ENCODE results near the gene PLK3. TPM values are rescaled to one million over a fixed set of nuclear protein-coding genes. Genes with fewer than 3 reads are reported as not detected.

Gene PLK3
- total and polyA plus RNA-seq, 10 of the 15 experiments (the other 5 are each of a cell fraction or from before 2014, with no cell fraction given): 1.5 to 23.2 (median 12.1) TPM

DNA sequence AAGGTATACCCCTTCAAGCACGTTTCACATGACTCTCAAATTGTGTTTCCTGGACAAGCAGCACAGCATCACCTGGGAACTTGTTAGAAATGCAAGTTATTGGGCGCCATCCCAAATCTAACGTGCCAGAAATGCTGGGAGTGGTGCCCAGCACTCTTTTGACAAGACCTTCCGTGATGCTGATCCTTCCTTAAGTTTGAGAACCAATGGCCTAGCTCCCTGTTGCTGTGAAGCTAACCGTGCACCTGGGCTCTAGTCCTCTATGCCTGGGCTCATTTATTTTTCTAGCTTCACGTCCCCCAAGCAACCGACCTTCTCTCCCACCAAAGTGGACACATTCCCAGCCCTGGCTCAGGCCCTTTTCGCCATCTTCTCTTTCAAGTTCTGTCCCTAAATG is 16.5 kb upstream of the PLK3 start:
- H3K4me2 ChIP-seq (ENCODE audit: control insufficient read depth, insufficient read depth): peak overlapping the region; percentile 95
- POLR2A ChIA-PET: interaction anchor here (0.6 to 3.0 kb wide), 11 partner anchors 9 to 522 kb away, joined by 3 to 29 read pairs (median 4); partner anchors contain the start of genes RNU5D-1, RPS8 and UROD
- peak overlapping the region; percentile 69 for H3K9ac ChIP-seq (ENCODE audit: control insufficient read depth, insufficient read depth, low read length)

More for the DNA sequence above, 16.5 kb upstream of the PLK3 start:
- no peak for DNase-seq (ENCODE audit: low read depth, low spot score)
- intact Hi-C loops (cut with micrococcal nuclease; ENCODE audit: unreplicated experiment) (no loop called here), in situ Hi-C loops (cut with MboI) (no loop called here)
- peak overlapping the region; percentile 46 for H3K27ac ChIP-seq (ENCODE audit: control insufficient read depth, insufficient read depth)
- RAD21 ChIA-PET (ENCODE audit: unreplicated experiment): interaction anchor here (0.6 to 2.8 kb wide), 8 partner anchors 9 to 340 kb away, joined by 3 to 11 read pairs (median 4); partner anchors contain the start of genes HECTD3, RNU5D-1, RPS8 and UROD
- no peaks in the 10 kb centered on the region for H3K27me3 ChIP-seq (replicated peaks in 1 of 2; ENCODE audit: control insufficient read depth in 2 of 2, insufficient read depth in 2 of 2, low read length in 1 of 2)
- no peaks in the 10 kb centered on the region for H3K9me3 ChIP-seq (replicated peaks; ENCODE audit: control insufficient read depth, insufficient read depth, low read length)
- peak overlapping the region; percentile 63 for H3K4me3 ChIP-seq
- 6% methylated on average over 8 of the region's 8 CpGs for WGBS (ENCODE audit: insufficient coverage, insufficient replicate concordance, low lambda C conversion rate, missing lambda C conversion rate)
- CTCF ChIA-PET: interaction anchor here (0.9 to 5.2 kb wide), 11 partner anchors 8 to 228 kb away, joined by 3 to 40 read pairs (median 5); partner anchors contain the start of genes BTBD19, PLK3, RNU5D-1 and RPS8
- FAIRE-seq: no peak
- ATAC-seq: no peak
- peaks cover 2% of the 10 kb centered on the region; the same call in 1 of the 2 replicates for H4K20me1 ChIP-seq (ENCODE audit: control insufficient read depth, insufficient read depth)
- peaks cover 0 to 14% of the 10 kb centered on the region in 2 experiments; a peak in 3 of 4 replicates for H3K36me3 ChIP-seq (ENCODE audit: control insufficient read depth in 2 of 2, insufficient read depth in 2 of 2, low read length in 1 of 2)
- TF ChIP-seq, protein P1, sequence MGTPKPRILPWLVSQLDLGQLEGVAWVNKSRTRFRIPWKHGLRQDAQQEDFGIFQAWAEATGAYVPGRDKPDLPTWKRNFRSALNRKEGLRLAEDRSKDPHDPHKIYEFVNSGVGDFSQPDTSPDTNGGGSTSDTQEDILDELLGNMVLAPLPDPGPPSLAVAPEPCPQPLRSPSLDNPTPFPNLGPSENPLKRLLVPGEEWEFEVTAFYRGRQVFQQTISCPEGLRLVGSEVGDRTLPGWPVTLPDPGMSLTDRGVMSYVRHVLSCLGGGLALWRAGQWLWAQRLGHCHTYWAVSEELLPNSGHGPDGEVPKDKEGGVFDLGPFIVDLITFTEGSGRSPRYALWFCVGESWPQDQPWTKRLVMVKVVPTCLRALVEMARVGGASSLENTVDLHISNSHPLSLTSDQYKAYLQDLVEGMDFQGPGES (IDR thresholded peaks at IDR 0.05): no peak
- TF ChIP-seq, protein P2, sequence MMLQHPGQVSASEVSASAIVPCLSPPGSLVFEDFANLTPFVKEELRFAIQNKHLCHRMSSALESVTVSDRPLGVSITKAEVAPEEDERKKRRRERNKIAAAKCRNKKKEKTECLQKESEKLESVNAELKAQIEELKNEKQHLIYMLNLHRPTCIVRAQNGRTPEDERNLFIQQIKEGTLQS (IDR thresholded peaks at IDR 0.05; ENCODE audit: borderline replicate concordance, extremely low read depth, low read depth, low read length): no peak
- TF ChIP-seq RELA (IDR thresholded peaks at IDR 0.05; ENCODE audit: borderline replicate concordance, partially characterized antibody) (no peak), YBX1 (IDR thresholded peaks at IDR 0.05) (no peak), GABPA (IDR thresholded peaks at IDR 0.05; ENCODE audit: low read depth) (no peak), TCF12 (IDR thresholded peaks at IDR 0.05; ENCODE audit: low read depth, low read length) (no peak), STAT3 (IDR thresholded peaks at IDR 0.05; ENCODE audit: low read depth, low read length) (no peak), MEF2A (IDR thresholded peaks at IDR 0.05; ENCODE audit: insufficient read depth, low read depth, low read length) (no peak), EGR1 (IDR thresholded peaks at IDR 0.05; ENCODE audit: borderline replicate concordance in 1 of 2, low read depth in 2 of 2, low read length in 2 of 2) (no peak)
- TF ChIP-seq, protein P3, sequence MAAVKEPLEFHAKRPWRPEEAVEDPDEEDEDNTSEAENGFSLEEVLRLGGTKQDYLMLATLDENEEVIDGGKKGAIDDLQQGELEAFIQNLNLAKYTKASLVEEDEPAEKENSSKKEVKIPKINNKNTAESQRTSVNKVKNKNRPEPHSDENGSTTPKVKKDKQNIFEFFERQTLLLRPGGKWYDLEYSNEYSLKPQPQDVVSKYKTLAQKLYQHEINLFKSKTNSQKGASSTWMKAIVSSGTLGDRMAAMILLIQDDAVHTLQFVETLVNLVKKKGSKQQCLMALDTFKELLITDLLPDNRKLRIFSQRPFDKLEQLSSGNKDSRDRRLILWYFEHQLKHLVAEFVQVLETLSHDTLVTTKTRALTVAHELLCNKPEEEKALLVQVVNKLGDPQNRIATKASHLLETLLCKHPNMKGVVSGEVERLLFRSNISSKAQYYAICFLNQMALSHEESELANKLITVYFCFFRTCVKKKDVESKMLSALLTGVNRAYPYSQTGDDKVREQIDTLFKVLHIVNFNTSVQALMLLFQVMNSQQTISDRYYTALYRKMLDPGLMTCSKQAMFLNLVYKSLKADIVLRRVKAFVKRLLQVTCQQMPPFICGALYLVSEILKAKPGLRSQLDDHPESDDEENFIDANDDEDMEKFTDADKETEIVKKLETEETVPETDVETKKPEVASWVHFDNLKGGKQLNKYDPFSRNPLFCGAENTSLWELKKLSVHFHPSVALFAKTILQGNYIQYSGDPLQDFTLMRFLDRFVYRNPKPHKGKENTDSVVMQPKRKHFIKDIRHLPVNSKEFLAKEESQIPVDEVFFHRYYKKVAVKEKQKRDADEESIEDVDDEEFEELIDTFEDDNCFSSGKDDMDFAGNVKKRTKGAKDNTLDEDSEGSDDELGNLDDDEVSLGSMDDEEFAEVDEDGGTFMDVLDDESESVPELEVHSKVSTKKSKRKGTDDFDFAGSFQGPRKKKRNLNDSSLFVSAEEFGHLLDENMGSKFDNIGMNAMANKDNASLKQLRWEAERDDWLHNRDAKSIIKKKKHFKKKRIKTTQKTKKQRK (IDR thresholded peaks at IDR 0.05; ENCODE audit: low read depth, low read length): no peak
- TF ChIP-seq, protein P4, sequence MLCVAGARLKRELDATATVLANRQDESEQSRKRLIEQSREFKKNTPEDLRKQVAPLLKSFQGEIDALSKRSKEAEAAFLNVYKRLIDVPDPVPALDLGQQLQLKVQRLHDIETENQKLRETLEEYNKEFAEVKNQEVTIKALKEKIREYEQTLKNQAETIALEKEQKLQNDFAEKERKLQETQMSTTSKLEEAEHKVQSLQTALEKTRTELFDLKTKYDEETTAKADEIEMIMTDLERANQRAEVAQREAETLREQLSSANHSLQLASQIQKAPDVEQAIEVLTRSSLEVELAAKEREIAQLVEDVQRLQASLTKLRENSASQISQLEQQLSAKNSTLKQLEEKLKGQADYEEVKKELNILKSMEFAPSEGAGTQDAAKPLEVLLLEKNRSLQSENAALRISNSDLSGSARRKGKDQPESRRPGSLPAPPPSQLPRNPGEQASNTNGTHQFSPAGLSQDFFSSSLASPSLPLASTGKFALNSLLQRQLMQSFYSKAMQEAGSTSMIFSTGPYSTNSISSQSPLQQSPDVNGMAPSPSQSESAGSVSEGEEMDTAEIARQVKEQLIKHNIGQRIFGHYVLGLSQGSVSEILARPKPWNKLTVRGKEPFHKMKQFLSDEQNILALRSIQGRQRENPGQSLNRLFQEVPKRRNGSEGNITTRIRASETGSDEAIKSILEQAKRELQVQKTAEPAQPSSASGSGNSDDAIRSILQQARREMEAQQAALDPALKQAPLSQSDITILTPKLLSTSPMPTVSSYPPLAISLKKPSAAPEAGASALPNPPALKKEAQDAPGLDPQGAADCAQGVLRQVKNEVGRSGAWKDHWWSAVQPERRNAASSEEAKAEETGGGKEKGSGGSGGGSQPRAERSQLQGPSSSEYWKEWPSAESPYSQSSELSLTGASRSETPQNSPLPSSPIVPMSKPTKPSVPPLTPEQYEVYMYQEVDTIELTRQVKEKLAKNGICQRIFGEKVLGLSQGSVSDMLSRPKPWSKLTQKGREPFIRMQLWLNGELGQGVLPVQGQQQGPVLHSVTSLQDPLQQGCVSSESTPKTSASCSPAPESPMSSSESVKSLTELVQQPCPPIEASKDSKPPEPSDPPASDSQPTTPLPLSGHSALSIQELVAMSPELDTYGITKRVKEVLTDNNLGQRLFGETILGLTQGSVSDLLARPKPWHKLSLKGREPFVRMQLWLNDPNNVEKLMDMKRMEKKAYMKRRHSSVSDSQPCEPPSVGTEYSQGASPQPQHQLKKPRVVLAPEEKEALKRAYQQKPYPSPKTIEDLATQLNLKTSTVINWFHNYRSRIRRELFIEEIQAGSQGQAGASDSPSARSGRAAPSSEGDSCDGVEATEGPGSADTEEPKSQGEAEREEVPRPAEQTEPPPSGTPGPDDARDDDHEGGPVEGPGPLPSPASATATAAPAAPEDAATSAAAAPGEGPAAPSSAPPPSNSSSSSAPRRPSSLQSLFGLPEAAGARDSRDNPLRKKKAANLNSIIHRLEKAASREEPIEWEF (IDR thresholded peaks at IDR 0.05; ENCODE audit: insufficient replicate concordance, low read depth, low read length): no peak
- H3K79me2 ChIP-seq (ENCODE audit: control insufficient read depth, insufficient read depth, low read length): peaks cover 3% of the 10 kb centered on the region
- SMC1A ChIA-PET (ENCODE audit: uncharacterized antibody, unreplicated experiment): interaction anchor here (0.6 to 2.5 kb wide), 5 partner anchors 52 to 592 kb away, joined by 3 to 9 read pairs (median 4); partner anchors contain the start of gene RNU5D-1
- peak overlapping the region; percentile 79 for H2AFZ ChIP-seq (ENCODE audit: control insufficient read depth, low read depth, low read length)
- peaks cover 32% of the 10 kb centered on the region for H3K4me1 ChIP-seq (ENCODE audit: control insufficient read depth, insufficient read depth, low read length)
- TSS peak; percentile 81 for BruUV-seq (replicated peaks)

Measured in GM12878 (cell line).